Liver (tissue), 3 donors: ENCODE measurements around the gene SIL1.

Experiments used
- EGR1 ChIP-seq, 2 donors: IDR thresholded peaks; 2 replicates each; pipeline ENCODE4 v1.6.1; 2016 to 2018; ENCODE audit warnings: antibody characterized with exemption in 2 of 2, low read depth in 2 of 2
- HNF4A ChIP-seq, 2 donors: conservative IDR thresholded peaks; 2 replicates each; pipeline ENCODE4 v1.6.1; 2016; ENCODE audit warnings: antibody characterized with exemption in 2 of 2, mild to moderate bottlenecking in 2 of 2
- MAX ChIP-seq: IDR thresholded peaks from 2 replicates; pipeline ENCODE4 v1.6.1; 2016; ENCODE audit warnings: antibody characterized with exemption
- RAD21 ChIP-seq, 2 donors: IDR thresholded peaks; 2 replicates each; pipeline ENCODE4 v1.6.1; 2016; ENCODE audit warnings: antibody characterized with exemption in 2 of 2, mild to moderate bottlenecking in 2 of 2
- REST ChIP-seq: IDR thresholded peaks from 2 replicates; pipeline ENCODE4 v1.6.1; 2016; ENCODE audit warnings: antibody characterized with exemption, mild to moderate bottlenecking
- RXRA ChIP-seq, 2 donors: IDR thresholded peaks; 2 replicates each; pipeline ENCODE4 v1.6.1; 2017 to 2018; ENCODE audit warnings: antibody characterized with exemption in 2 of 2, mild to moderate bottlenecking in 1 of 2
- TF ChIP-seq, protein P1 (sequence below): fragments of 150-350 bp; IDR thresholded peaks from 2 replicates; pipeline ENCODE4 v1.5.1; 2017; ENCODE audit warnings: improper control_type of control experiment, low read depth, low read length; ENCODE audit not compliant: missing input control
- donor health status: healthy.
- donor health status: healthy.

DNA sequence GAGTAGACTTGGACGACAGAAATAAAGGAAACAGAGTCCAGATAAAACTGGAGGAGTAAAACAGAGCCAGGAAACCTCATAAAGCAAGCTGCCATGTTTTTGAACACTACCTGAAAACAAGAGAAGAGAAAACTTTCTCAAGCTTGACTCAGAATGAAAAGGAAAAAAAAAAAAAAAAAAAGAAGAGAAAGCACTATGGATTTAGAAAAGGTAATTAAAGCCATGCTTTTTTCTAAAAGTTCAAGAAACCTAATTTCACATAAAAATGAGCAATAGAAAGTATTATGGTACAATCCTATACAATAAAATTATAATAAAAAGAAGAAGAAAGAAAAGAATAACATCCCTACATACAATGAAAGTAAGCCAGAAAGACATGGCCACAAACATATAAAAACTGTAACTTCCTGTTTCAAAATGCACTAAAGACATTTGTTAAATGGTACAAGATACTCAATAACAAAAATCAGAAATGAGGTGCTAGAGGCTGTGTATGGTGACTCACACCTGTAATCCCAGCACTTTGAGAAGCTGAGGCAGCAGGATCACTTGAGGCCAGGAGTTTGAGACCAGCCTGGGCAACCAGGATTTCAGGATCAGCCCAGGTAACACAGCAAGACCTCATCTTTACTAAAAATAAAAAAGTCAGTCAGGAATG lies 129.5 kb downstream of the SIL1 start:
- TF ChIP-seq RAD21 (IDR thresholded peaks at IDR 0.05) (no peak), MAX (no peak), RXRA (IDR thresholded peaks at IDR 0.05) (no peak), REST (no peak), EGR1 (IDR thresholded peaks at IDR 0.05; ENCODE audit: low read depth in 2 of 2) (no peak), HNF4A (conservative IDR thresholded peaks at IDR 0.05) (no peak)
- TF ChIP-seq, protein P1, sequence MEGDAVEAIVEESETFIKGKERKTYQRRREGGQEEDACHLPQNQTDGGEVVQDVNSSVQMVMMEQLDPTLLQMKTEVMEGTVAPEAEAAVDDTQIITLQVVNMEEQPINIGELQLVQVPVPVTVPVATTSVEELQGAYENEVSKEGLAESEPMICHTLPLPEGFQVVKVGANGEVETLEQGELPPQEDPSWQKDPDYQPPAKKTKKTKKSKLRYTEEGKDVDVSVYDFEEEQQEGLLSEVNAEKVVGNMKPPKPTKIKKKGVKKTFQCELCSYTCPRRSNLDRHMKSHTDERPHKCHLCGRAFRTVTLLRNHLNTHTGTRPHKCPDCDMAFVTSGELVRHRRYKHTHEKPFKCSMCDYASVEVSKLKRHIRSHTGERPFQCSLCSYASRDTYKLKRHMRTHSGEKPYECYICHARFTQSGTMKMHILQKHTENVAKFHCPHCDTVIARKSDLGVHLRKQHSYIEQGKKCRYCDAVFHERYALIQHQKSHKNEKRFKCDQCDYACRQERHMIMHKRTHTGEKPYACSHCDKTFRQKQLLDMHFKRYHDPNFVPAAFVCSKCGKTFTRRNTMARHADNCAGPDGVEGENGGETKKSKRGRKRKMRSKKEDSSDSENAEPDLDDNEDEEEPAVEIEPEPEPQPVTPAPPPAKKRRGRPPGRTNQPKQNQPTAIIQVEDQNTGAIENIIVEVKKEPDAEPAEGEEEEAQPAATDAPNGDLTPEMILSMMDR, result no peak
